HepG2 (cell line): ENCODE measurements around the gene FGF1. TPM values are rescaled to one million over a fixed set of nuclear protein-coding genes. Genes with fewer than 3 reads are reported as not detected.

Source experiments
- CBX5 ChIP-seq: sonication (generic); formaldehyde crosslinking; IDR thresholded peaks from 2 replicates; pipeline ENCODE4 v1.4.0; 2020; ENCODE audit warnings: missing genetic modification reagents, borderline replicate concordance
- EED ChIP-seq: sonication (generic); formaldehyde crosslinking; IDR thresholded peaks from 2 replicates; pipeline ENCODE4 v1.5.0; 2020; ENCODE audit warnings: mild to moderate bottlenecking, missing genetic modification reagents
- FOXK1 ChIP-seq: sonication (generic); formaldehyde crosslinking; IDR thresholded peaks from 2 replicates; pipeline ENCODE4 v1.4.0; 2020; ENCODE audit warnings: low read depth, missing genetic modification reagents, borderline replicate concordance
- GLI4 ChIP-seq: sonication (generic); formaldehyde crosslinking; IDR thresholded peaks from 2 replicates; pipeline ENCODE4 v1.5.1; 2020; ENCODE audit warnings: missing genetic modification reagents, mild to moderate bottlenecking, moderate library complexity, borderline replicate concordance
- HNRNPK ChIP-seq: fragments of 200-400 bp; formaldehyde crosslinking; IDR thresholded peaks from 2 replicates; pipeline ENCODE4 v1.6.1; 2018; ENCODE audit warnings: low read length, low read depth, moderate library complexity, mild to moderate bottlenecking; ENCODE audit not compliant: poor library complexity, severe bottlenecking
- MIER2 ChIP-seq: IDR thresholded peaks from 2 replicates; pipeline ENCODE4 v1.6.1; 2016; ENCODE audit warnings: missing biosample characterization, missing genetic modification reagents
- MIER3 ChIP-seq: IDR thresholded peaks from 2 replicates; pipeline ENCODE4 v1.6.1; 2016; ENCODE audit warnings: missing compliant biosample characterization, borderline replicate concordance
- STAG1 ChIP-seq: sonication (generic); formaldehyde crosslinking; IDR thresholded peaks from 2 replicates; pipeline ENCODE4 v1.4.0; 2020; ENCODE audit warnings: missing genetic modification reagents
- TEAD3 ChIP-seq: optimal IDR thresholded peaks from 2 replicates; pipeline ENCODE3; 2016; ENCODE audit warnings: borderline replicate concordance
- ZBTB2 ChIP-seq: sonication (generic); formaldehyde crosslinking; IDR thresholded peaks from 2 replicates; pipeline ENCODE4 v1.8.0; 2022; ENCODE audit warnings: low read depth, missing genetic modification reagents
- ZFP36L2 ChIP-seq: sonication (generic); formaldehyde crosslinking; IDR thresholded peaks from 2 replicates; pipeline ENCODE4 v1.4.0; 2020; ENCODE audit warnings: missing genetic modification reagents
- ZMYM3 ChIP-seq: sonication (generic); formaldehyde crosslinking; IDR thresholded peaks from 2 replicates; pipeline ENCODE4 v1.5.1; 2020; ENCODE audit warnings: mild to moderate bottlenecking, missing genetic modification reagents
- ZNF136 ChIP-seq: sonication (generic); formaldehyde crosslinking; IDR thresholded peaks from 2 replicates; pipeline ENCODE4 v1.8.1; 2022; ENCODE audit warnings: low read depth, mild to moderate bottlenecking, moderate library complexity, missing genetic modification reagents
- ZNF430 ChIP-seq: sonication (generic); formaldehyde crosslinking; IDR thresholded peaks from 2 replicates; pipeline ENCODE4 v1.9.0; 2021; ENCODE audit warnings: mild to moderate bottlenecking, missing genetic modification reagents
- ZNF83 ChIP-seq: sonication (generic); formaldehyde crosslinking; IDR thresholded peaks from 2 replicates; pipeline ENCODE4 v1.4.0; 2020; ENCODE audit warnings: missing genetic modification reagents, mild to moderate bottlenecking, borderline replicate concordance
- polyA plus RNA-seq, 8 experiments: library from polyadenylated mRNA; depleted of rRNA in 3 of 8; stranded (reverse) in 7 of 8; unstranded in 1 of 8; fragments of >200 nt; fragmentation: Illumina TruSeq in 4 of 8; extraction: Trizol in 4 of 8; gene quantifications; 2 replicates each; pipeline versions ENCODE4 v1.2.1 to v1.2.3, GENCODE V29; 2011 to 2016; ENCODE audit warnings: low read depth in 4 of 8, missing spikeins in 1 of 8, mixed read lengths in 1 of 8; ENCODE audit not compliant: insufficient read depth in 1 of 8
- total RNA-seq, 5 experiments: library from RNA; depleted of rRNA; stranded (reverse); fragments of >200 nt; fragmentation: Illumina TruSeq; extraction: Trizol; gene quantifications; 2 replicates each; pipeline ENCODE4 v1.2.3, GENCODE V29; 2016; ENCODE audit warnings: low read depth in 1 of 5
- TF ChIP-seq, protein P1 (sequence below): sonication (generic); formaldehyde crosslinking; IDR thresholded peaks from 2 replicates; pipeline ENCODE4 v1.4.0; 2020; ENCODE audit warnings: mild to moderate bottlenecking, missing genetic modification reagents
- TF ChIP-seq, protein P2 (sequence below): sonication (generic); formaldehyde crosslinking; IDR thresholded peaks from 2 replicates; pipeline ENCODE4 v1.4.0; 2020; ENCODE audit warnings: low read depth, mild to moderate bottlenecking, missing genetic modification reagents
- TF ChIP-seq, protein P3 (sequence below): sonication (generic); formaldehyde crosslinking; IDR thresholded peaks from 2 replicates; pipeline ENCODE4 v1.4.0; 2020; ENCODE audit warnings: missing genetic modification reagents
- TF ChIP-seq, protein P4 (sequence below): sonication (generic); formaldehyde crosslinking; IDR thresholded peaks from 2 replicates; pipeline ENCODE4 v1.4.0; 2020; ENCODE audit warnings: missing genetic modification reagents

The FGF1 gene
- total and polyA plus RNA-seq, 2 of the 13 experiments (the other 11 are each of a cell fraction or from before 2014, with no cell fraction given), result not detected

DNA sequence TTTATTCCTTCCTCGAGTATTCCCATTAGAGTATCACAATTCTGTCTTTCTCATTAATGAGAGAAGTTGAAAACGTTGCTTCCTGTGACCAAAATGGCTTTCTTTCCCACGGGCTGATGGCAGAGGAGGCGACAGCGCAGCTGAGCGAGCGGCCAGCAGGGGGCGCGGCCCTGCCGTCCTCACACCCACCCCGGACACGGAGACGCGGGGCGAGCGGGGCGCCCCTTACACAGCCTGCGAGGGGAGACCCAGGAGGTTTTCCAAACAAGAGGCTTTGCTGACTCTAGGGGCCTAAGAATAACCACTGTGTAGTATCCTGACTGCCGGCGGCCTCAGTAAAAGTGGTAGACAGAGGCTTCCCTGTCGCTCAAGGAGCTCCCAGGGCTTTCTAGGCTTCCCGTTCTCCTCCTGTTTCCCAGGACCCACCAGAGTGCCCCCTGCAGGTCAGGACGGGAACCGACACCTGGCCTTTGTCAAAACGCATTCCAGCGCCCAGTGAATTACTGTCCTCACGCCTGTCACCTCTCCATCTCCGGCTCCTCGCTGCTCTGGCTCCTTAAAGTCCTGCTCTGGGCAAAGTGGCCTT, 27.3 kb upstream of the FGF1 start (continued):
- TF ChIP-seq ZBTB2 (CRISPR knock-in tag) (no peak), ZNF430 (0 out of 2 replicates have a peak, but pooled peaks have one; percentile 29), TEAD3 (CRISPR knock-in tag) (peak; percentile 92), FOXK1 (no peak), EED (CRISPR knock-in tag) (no peak; the same call in 1 of the 2 replicates), ZNF83 (CRISPR knock-in tag) (no peak), HNRNPK (no peak), CBX5 (CRISPR knock-in tag) (0 out of 2 replicates have a peak, but pooled peaks have one; percentile 15), ZNF136 (CRISPR knock-in tag) (0 out of 2 replicates have a peak, but pooled peaks have one; percentile 16), MIER3 (CRISPR knock-in tag) (peak; percentile 60; the same call in 1 of the 2 replicates), GLI4 (CRISPR knock-in tag) (peak; percentile 58; the same call in 1 of the 2 replicates), ZFP36L2 (CRISPR knock-in tag) (0 out of 2 replicates have a peak, but pooled peaks have one; percentile 37), ZMYM3 (0 out of 2 replicates have a peak, but pooled peaks have one; percentile 53), MIER2 (CRISPR knock-in tag) (no peak), STAG1 (peak; percentile 73)
- TF ChIP-seq, protein P1, sequence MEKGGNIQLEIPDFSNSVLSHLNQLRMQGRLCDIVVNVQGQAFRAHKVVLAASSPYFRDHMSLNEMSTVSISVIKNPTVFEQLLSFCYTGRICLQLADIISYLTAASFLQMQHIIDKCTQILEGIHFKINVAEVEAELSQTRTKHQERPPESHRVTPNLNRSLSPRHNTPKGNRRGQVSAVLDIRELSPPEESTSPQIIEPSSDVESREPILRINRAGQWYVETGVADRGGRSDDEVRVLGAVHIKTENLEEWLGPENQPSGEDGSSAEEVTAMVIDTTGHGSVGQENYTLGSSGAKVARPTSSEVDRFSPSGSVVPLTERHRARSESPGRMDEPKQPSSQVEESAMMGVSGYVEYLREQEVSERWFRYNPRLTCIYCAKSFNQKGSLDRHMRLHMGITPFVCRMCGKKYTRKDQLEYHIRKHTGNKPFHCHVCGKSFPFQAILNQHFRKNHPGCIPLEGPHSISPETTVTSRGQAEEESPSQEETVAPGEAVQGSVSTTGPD (CRISPR knock-in tag), result no peak
- TF ChIP-seq, protein P2, sequence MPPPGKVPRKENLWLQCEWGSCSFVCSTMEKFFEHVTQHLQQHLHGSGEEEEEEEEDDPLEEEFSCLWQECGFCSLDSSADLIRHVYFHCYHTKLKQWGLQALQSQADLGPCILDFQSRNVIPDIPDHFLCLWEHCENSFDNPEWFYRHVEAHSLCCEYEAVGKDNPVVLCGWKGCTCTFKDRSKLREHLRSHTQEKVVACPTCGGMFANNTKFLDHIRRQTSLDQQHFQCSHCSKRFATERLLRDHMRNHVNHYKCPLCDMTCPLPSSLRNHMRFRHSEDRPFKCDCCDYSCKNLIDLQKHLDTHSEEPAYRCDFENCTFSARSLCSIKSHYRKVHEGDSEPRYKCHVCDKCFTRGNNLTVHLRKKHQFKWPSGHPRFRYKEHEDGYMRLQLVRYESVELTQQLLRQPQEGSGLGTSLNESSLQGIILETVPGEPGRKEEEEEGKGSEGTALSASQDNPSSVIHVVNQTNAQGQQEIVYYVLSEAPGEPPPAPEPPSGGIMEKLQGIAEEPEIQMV (CRISPR knock-in tag), result no peak
- TF ChIP-seq, protein P3, sequence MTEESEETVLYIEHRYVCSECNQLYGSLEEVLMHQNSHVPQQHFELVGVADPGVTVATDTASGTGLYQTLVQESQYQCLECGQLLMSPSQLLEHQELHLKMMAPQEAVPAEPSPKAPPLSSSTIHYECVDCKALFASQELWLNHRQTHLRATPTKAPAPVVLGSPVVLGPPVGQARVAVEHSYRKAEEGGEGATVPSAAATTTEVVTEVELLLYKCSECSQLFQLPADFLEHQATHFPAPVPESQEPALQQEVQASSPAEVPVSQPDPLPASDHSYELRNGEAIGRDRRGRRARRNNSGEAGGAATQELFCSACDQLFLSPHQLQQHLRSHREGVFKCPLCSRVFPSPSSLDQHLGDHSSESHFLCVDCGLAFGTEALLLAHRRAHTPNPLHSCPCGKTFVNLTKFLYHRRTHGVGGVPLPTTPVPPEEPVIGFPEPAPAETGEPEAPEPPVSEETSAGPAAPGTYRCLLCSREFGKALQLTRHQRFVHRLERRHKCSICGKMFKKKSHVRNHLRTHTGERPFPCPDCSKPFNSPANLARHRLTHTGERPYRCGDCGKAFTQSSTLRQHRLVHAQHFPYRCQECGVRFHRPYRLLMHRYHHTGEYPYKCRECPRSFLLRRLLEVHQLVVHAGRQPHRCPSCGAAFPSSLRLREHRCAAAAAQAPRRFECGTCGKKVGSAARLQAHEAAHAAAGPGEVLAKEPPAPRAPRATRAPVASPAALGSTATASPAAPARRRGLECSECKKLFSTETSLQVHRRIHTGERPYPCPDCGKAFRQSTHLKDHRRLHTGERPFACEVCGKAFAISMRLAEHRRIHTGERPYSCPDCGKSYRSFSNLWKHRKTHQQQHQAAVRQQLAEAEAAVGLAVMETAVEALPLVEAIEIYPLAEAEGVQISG (CRISPR knock-in tag), result peak; percentile 90
- TF ChIP-seq, protein P4, sequence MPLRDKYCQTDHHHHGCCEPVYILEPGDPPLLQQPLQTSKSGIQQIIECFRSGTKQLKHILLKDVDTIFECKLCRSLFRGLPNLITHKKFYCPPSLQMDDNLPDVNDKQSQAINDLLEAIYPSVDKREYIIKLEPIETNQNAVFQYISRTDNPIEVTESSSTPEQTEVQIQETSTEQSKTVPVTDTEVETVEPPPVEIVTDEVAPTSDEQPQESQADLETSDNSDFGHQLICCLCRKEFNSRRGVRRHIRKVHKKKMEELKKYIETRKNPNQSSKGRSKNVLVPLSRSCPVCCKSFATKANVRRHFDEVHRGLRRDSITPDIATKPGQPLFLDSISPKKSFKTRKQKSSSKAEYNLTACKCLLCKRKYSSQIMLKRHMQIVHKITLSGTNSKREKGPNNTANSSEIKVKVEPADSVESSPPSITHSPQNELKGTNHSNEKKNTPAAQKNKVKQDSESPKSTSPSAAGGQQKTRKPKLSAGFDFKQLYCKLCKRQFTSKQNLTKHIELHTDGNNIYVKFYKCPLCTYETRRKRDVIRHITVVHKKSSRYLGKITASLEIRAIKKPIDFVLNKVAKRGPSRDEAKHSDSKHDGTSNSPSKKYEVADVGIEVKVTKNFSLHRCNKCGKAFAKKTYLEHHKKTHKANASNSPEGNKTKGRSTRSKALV, result no peak
